ENCODE data around the gene USP8. TPM values are rescaled to one million over a fixed set of nuclear protein-coding genes. Genes with fewer than 3 reads are reported as not detected.
"Not testable (repeated sequence)": the region's sequence is repeated elsewhere in the genome, so short reads cannot be mapped to it uniquely, and the experiment has no call there.

USP8 gene
- total RNA-seq, result 62.1 TPM
- long read RNA-seq, transcript USP8-208 (12 exons, 1,917 nt), result major isoform, 14 of 151 reads
- long read RNA-seq, partial matches to known transcripts, result 94 of 151 reads
- long read RNA-seq, other reads (novel, unspliced or antisense), result 41 of 151 reads

GRCh38 chr15:50424066-50424890 is at the start of gene USP8:
TSS of gene USP8 (plus strand) at chr15:50424405. CDS start at chr15:50439074, 14,669 bp downstream.
- peak; percentile 98 for DNase-seq (ENCODE audit: low spot score)

DNA sequence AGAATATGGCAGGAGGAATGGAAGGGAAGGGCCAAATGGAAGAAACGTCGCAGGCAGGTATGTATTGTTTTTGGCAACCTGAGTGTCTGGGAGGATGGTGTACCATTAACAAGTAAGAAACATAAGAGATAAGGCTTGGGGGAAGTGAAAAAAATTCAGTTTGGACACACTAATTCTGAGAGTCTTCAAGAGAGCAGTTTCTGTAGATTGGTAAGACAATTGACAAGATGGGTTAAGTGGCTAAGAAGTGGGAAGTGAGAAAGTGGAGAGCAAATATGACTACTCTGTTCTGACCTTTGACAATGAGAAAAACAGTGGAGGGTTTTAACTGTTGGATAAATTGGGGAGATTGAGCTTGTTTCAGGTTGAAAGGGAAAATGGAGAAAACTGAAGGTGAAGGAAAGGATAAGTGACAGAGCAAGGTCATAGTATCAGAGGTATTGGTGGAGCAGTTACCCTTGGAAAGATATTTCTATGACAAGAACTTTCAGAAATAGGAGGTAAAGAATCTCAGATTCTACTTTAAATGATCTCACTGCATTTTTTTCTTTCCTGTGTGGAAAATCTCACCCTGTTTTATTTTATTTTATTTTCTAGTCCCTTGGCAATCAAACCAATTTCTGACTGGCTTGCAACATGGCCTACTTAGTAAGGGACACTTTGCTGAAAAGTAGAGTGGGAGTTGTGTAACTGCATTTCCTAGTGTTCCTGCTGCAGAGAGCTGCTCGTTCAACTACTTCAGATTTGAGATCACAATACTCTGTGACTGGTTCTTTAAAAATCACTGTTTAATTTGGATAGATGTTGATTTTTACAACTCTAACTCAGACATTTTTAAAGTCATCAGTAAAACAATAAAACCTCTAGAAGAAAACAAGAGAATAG is 46.1 kb upstream of the USP8 start:
- DNase-seq (ENCODE audit: low spot score), result no peak

- DNase-seq (ENCODE audit: low spot score), result no peak
Observed at GRCh38 chr15:50378776-50379175, 45.4 kb upstream of the USP8 start.

- DNase-seq (ENCODE audit: low spot score), result not testable (repeated sequence)
Observed at GRCh38 chr15:50379413-50379812, 44.8 kb upstream of the USP8 start.

GRCh38 chr15:50380089-50380488 is 44.1 kb upstream of the USP8 start:
- no peak for DNase-seq (ENCODE audit: low spot score)

GRCh38 chr15:50381438-50381837 is 42.8 kb upstream of the USP8 start:
- no peak for DNase-seq (ENCODE audit: low spot score)

DNA sequence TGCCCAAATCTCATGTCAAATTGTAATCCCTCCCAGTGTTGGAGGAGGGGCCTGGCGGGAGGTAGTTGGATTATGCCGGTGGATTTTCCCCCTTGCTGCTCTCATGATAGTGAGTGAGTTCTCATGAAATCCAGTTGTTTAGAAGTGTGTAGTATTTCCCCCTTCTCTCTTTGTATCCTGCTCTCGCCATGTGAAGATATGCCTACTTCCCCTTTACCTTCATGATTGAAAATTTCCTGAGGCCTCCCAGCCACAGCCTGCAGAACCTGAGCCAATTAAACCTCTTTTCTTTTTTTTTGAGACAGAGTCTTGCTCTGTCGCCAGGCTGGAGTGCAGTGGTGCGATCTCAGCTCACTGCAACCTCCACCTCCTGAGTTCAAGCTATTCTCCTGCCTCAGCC is 41.8 kb upstream of the USP8 start:
- not testable (repeated sequence) for DNase-seq (ENCODE audit: low spot score)

GRCh38 chr15:50390554-50391264 is 33.5 kb upstream of the USP8 start:
- no peak for DNase-seq (ENCODE audit: low spot score)

GRCh38 chr15:50391561-50391960 is 32.6 kb upstream of the USP8 start:
- not testable (repeated sequence) for DNase-seq (ENCODE audit: low spot score)

DNA sequence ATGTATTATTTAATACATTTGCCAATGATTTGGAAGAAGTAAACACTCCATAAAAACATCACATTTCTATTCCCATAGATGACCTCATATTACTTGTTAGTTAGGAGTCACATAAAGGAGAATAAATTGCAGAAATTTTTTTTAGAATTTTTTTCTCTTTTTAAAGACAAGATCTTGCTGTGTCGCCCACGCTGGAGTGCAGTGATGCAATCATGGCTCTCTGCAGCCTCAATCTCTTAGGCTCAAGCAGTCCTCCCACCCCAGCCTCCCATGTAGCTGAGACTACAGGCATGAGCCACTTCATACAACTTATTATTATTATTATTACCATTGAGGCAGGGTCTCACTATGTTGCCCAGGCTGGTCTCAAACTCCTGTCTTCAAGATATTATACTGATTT is 12.3 kb upstream of the USP8 start:
- no peak for DNase-seq (ENCODE audit: low spot score)

DNA sequence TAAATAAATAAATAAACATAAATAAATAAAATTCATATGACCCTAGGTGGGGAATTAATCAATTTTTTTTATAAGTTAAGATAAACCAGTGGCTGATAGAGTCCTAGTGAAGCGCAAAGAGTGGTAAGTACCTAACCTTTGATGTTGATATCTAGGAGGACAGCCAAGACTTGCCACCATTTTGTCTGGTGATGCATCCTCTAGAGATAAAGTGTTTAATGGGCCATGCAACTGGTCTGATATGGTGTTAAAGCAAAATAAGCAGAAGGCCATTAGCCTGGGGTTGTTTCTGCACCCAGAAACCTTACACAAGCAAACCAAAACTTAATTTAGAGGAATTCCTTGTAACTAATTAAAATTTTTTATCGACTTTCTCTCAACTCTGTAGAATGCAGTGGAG is 9.6 kb upstream of the USP8 start:
- no peak for DNase-seq (ENCODE audit: low spot score)

DNA sequence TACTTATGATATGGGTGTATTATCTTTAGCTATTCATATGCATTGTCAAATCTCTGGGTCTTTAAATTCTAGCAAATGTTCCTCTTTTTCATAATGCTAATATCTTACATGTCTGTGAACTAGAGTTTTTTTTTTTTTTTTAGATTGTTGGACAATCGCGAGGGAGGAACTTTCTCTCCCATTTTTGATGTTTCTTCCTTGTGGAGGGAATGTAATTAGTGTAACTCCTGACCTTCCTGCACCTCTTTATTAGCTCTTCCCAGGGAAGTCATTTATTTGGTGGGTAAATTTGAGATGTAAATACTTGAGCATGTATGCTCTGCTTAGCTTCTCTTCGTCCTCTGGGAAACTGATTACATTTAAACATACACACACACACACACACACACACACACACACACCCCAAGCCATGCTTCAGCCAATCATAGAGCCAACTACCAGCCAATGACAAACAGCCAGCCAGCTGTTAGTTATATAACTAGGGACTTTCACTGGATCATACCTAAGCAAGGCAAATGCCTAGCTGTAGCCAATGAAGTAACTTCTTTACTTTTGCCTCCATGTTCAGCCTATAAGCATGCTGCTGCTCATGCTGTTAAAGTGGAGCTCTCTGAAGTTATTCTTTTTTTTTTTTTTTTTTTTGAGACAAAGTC is 8.3 kb upstream of the USP8 start:
- no peak for DNase-seq (ENCODE audit: low spot score)

DNA sequence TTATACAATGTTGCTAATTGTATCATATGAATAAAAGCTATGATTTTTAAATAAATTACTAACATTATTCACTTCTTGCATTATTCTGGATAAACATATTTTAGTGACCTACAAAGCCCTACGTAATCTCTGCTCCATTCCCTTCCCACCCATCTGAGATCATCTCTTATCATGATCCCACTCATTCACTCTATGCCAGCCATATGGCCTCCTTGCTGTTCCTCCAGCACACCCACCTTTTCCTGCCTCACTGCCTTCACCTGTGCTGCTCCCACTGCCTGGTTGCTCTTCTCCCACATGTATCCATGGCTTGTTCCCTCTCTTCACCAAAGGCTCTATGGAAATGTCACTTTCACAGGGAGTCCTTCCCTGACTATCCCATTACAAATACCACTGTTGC is 7.3 kb upstream of the USP8 start:
- no peak for DNase-seq (ENCODE audit: low spot score)

DNA sequence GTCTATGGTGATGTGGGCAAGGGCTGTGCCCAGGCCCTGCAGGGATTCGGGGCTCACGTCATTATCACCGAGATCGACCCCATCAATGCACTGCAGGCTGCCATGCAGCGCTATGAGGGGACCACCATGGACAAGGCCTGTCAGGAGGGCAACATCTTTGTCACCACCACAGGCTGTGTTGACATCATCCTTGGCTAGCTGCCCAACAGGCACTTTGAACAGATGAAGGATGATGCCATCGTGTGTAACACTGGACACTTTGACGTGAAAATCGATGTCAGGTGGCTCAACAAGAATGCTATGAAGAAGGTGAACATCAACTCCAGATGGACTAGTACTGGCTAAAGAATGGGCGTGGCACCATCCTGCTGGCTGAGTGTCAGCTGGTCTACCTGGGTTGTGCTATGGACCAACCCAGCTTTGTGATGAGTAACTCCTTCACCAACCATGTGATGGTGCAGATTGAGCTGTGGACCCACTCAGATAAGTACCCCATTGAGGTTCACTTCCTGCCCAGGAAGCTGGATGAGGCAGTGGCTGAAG is 6.1 kb upstream of the USP8 start:
- DNase-seq (ENCODE audit: low spot score), result no peak

GRCh38 chr15:50425219-50425618 is 1.0 kb downstream of the USP8 start:
- DNase-seq (ENCODE audit: low spot score), result no peak

DNA sequence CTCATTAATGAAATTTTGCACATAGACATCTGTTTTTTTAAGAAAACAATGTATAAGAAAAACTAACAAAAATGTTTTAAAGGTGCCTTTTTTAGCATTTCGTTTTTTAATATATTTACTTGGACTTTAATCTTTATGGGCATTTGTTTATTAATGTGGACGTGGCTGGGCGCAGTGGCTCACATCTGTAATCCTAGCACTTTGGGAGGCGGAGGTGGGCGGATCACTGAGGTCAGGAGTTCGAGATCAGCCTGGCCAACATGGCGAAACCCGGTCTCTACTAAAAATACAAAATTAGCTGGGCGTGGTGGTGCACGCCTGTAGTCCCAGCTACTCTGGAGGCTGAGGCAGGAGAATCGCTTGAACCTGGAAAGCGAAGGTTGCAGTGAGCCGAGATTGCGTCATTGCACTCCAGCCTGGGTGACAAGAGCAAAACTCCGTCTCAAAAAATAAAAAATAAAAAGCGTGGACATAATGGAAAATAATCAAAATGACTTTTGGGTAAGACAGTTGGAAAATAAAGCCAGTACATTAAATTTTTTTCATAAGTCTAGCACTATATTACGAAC is 1.6 kb downstream of the USP8 start:
- not testable (repeated sequence) for DNase-seq (ENCODE audit: low spot score)

DNA sequence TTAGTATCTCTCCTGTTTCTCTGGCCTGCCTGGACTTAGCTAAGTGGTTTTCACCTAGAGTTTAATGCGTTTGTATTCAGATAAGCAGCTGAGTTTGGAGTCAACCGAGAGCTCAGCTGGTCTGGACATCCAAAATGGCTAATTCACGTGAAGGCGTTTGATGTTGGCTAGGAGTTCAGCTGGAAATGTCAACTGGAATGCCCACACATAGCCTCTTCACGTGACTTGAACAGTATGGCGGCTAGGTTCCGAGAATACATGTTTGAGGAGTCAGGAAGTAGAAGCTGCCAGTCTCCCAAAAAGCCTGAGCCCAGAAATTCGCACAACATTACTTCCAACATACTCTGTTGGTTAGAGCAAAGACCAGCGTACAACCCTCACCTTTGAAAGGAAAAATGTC is 2.2 kb downstream of the USP8 start:
- no peak for DNase-seq (ENCODE audit: low spot score)

DNA sequence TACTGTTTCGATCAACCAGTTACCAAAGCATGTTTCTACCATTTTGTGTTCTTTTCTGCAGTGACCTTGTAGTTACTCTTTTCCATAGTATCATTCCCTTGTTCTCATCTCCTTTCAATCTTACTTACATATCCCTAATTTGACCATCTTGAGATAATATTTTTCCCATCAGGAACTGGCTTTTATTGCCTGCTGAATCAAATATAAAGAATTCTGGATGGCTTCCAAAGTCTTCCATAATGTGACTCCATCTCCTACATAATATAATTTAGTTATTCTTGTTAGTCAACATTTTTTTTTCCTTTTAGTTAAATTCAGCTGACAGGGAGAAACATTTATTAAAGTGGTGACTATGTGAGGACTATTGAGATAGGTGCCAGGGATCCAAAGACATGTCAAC is 7.0 kb downstream of the USP8 start:
- DNase-seq (ENCODE audit: low spot score), result no peak

GRCh38 chr15:50432230-50432629 is 8.0 kb downstream of the USP8 start:
- DNase-seq (ENCODE audit: low spot score), result no peak

GRCh38 chr15:50435772-50436171 is 11.6 kb downstream of the USP8 start:
- DNase-seq (ENCODE audit: low spot score), result no peak

Data from mesenteric fat pad (tissue), 1 donor.